ENCODE results near the gene PTPRO.

PTPRO gene

GRCh38 chr12:15322164-15323061, at the start of gene PTPRO:
Gene PTPRO, plus strand, starts transcription at chr12:15322508.
- H3K4me1 ChIP-seq: no peaks in the 10 kb centered on the region
- H3K9me3 ChIP-seq (ENCODE audit: control insufficient read depth, low read length): no peaks in the 10 kb centered on the region
- peak within 1 kb of the TSS; percentile 17 for H2AFZ ChIP-seq
- H3K27ac ChIP-seq: no peak within 1 kb of the TSS
- peak within 1 kb of the TSS; percentile 51 for H3K4me2 ChIP-seq (ENCODE audit: low read length)
- H3K4me3 ChIP-seq (ENCODE audit: low read depth, low read length): no peak within 1 kb of the TSS
- no peaks in the 10 kb centered on the region for H3K36me3 ChIP-seq (ENCODE audit: control insufficient read depth, insufficient read depth, low read length)
- TF ChIP-seq, protein P1, sequence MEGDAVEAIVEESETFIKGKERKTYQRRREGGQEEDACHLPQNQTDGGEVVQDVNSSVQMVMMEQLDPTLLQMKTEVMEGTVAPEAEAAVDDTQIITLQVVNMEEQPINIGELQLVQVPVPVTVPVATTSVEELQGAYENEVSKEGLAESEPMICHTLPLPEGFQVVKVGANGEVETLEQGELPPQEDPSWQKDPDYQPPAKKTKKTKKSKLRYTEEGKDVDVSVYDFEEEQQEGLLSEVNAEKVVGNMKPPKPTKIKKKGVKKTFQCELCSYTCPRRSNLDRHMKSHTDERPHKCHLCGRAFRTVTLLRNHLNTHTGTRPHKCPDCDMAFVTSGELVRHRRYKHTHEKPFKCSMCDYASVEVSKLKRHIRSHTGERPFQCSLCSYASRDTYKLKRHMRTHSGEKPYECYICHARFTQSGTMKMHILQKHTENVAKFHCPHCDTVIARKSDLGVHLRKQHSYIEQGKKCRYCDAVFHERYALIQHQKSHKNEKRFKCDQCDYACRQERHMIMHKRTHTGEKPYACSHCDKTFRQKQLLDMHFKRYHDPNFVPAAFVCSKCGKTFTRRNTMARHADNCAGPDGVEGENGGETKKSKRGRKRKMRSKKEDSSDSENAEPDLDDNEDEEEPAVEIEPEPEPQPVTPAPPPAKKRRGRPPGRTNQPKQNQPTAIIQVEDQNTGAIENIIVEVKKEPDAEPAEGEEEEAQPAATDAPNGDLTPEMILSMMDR (IDR thresholded peaks at IDR 0.05): no peak
- H3K79me2 ChIP-seq: no peaks in the 10 kb centered on the region
- H3K27me3 ChIP-seq (ENCODE audit: control insufficient read depth, insufficient read depth, low read length): no peaks in the 10 kb centered on the region
- H3K9ac ChIP-seq: no peak within 1 kb of the TSS

GRCh38 chr12:15273896-15274295, 48.4 kb upstream of the PTPRO start:
- no peak overlapping the region for H3K4me2 ChIP-seq (ENCODE audit: low read length)
- TF ChIP-seq, protein P1 (IDR thresholded peaks at IDR 0.05): no peak
- H2AFZ ChIP-seq: no peak overlapping the region
- no peaks in the 10 kb centered on the region for H3K9me3 ChIP-seq (ENCODE audit: control insufficient read depth, low read length)
- no peak overlapping the region for H3K9ac ChIP-seq
- no peak overlapping the region for H3K27ac ChIP-seq
- no peaks in the 10 kb centered on the region for H3K36me3 ChIP-seq (ENCODE audit: control insufficient read depth, insufficient read depth, low read length)
- no peak overlapping the region for H3K4me3 ChIP-seq (ENCODE audit: low read depth, low read length)
- H3K27me3 ChIP-seq (ENCODE audit: control insufficient read depth, insufficient read depth, low read length): no peaks in the 10 kb centered on the region
- H3K4me1 ChIP-seq: no peaks in the 10 kb centered on the region
- no peaks in the 10 kb centered on the region for H3K79me2 ChIP-seq

DNA sequence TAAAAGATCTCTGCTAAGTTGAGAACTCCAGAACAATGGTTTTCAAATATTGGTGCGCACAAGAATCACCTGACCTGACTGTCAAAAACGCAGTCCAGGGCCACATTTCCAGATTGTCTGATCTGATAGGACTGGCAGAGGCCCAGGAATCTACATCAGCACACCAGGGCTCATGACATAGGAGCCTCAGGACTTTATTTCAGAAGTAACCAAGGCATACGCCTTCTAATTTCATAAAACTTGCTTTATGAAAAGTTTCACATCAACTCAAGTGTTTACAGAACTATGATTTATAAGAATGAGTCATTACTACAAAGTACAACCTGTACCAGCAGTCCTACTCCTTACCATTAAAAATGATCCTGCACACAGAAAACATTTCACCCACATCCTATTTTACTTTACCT, 47.7 kb upstream of the PTPRO start:
- H3K27ac ChIP-seq: no peak overlapping the region
- TF ChIP-seq, protein P1 (IDR thresholded peaks at IDR 0.05): no peak

DNA sequence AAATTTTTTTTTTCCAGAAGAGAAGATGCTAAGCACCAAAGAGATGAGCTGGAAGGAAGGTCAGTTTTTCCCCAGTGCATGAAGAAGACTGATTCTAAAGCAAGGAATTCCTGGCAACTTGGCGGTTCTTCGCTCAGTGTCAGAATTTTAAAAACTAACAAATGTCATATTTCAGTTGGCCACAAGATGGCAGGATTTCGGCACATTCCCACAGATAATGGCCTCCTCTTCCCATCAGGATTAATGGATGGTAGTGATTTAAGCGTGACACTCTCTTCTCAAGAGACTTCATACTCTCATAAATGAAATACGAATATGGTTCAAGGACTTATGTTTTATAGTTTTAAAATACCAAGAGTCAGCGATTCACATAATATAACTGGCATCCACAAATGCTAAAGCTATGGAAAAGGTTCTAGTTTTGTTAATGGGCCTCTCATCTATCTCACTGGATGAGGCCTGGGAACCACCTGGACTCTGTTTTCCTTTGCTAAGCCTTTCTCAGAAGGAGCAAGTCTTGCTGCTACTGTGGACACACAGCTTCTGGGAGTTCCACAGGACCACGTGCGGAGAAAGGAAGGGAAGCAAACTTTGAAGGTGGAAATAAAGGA, 46.1 kb upstream of the PTPRO start:
- TF ChIP-seq, protein P1 (IDR thresholded peaks at IDR 0.05): peak; percentile 69

More for the DNA sequence above, 47.7 kb upstream of the PTPRO start:
- Histone ChIP-seq H3K79me2 (no peaks in the 10 kb centered on the region), H3K9me3 (ENCODE audit: control insufficient read depth, low read length) (no peaks in the 10 kb centered on the region), H3K4me2 (ENCODE audit: low read length) (no peak overlapping the region), H3K4me1 (no peaks in the 10 kb centered on the region), H3K27me3 (ENCODE audit: control insufficient read depth, insufficient read depth, low read length) (no peaks in the 10 kb centered on the region), H2AFZ (peak overlapping the region; percentile 0), H3K9ac (no peak overlapping the region), H3K4me3 (ENCODE audit: low read depth, low read length) (no peak overlapping the region), H3K36me3 (ENCODE audit: control insufficient read depth, insufficient read depth, low read length) (no peaks in the 10 kb centered on the region)

More for the DNA sequence above, 46.1 kb upstream of the PTPRO start:
- Histone ChIP-seq H3K9me3 (ENCODE audit: control insufficient read depth, low read length) (no peaks in the 10 kb centered on the region), H3K4me2 (ENCODE audit: low read length) (no peak overlapping the region), H3K4me3 (ENCODE audit: low read depth, low read length) (no peak overlapping the region), H3K79me2 (no peaks in the 10 kb centered on the region), H3K9ac (no peak overlapping the region), H2AFZ (peak overlapping the region; percentile 14), H3K36me3 (ENCODE audit: control insufficient read depth, insufficient read depth, low read length) (no peaks in the 10 kb centered on the region), H3K4me1 (no peaks in the 10 kb centered on the region), H3K27ac (no peak overlapping the region), H3K27me3 (ENCODE audit: control insufficient read depth, insufficient read depth, low read length) (no peaks in the 10 kb centered on the region)

Measured in parathyroid adenoma (tissue), 2 donors.